MM.1S (cell line): ENCODE measurements around the gene PDZRN3.

Source experiments
- CTCF ChIP-seq: fragments of 300-600 bp; sonication (generic); IDR thresholded peaks from 2 replicates; pipeline ENCODE4 v1.5.1; 2016; ENCODE audit warnings: antibody characterized with exemption, low read length, mixed read lengths
- EZH2 ChIP-seq: fragments of 300-600 bp; sonication (generic); optimal IDR thresholded peaks from 2 replicates; pipeline ENCODE3; 2017; ENCODE audit warnings: low read depth, mild to moderate bottlenecking, antibody characterized with exemption, low read length, mixed read lengths
- EZH2phosphoT487 ChIP-seq: fragments of 300-600 bp; sonication (generic); IDR thresholded peaks from 2 replicates; pipeline ENCODE4 v1.6.1; 2018; ENCODE audit warnings: antibody characterized with exemption, low read length

GRCh38 chr3:73378207-73378606 lies 246.5 kb downstream of the PDZRN3 start:
- TF ChIP-seq CTCF, result no peak
- no peak for TF ChIP-seq EZH2
- TF ChIP-seq EZH2phosphoT487, result no peak
